ENCODE data around the gene CIB2. TPM values are rescaled to one million over a fixed set of nuclear protein-coding genes. Genes with fewer than 3 reads are reported as not detected.
A peak's percentile ranks its signal among the peaks of the same experiment; 100 is the strongest.

Gene CIB2
- total RNA-seq, 1 experiment from 2014 or later, result 43.2 TPM

- no CpG with 5 or more reads among the region's 10 CpGs for WGBS (ENCODE audit: extremely low coverage, insufficient read length, low lambda C conversion rate)
- Histone ChIP-seq H3K56ac (ENCODE audit: insufficient read length, low read depth, low read length) (no peak overlapping the region), H3K23me2 (ENCODE audit: insufficient read length, low read depth, low read length, poor library complexity, severe bottlenecking) (no peaks in the 10 kb centered on the region), H2AFZ (ENCODE audit: low read length) (no peak overlapping the region), H3K4me2 (ENCODE audit: insufficient read depth, insufficient read length, low read length) (no peak overlapping the region), H4K91ac (ENCODE audit: insufficient read length, low read depth, low read length) (no peak overlapping the region), H2BK15ac (ENCODE audit: low read depth, low read length) (no peak overlapping the region), H2AK5ac (ENCODE audit: insufficient read length, low read length) (no peak overlapping the region), H3K9me3 (ENCODE audit: control insufficient read depth, low read depth, low read length) (no peaks in the 10 kb centered on the region), H4K20me1 (ENCODE audit: control insufficient read depth, insufficient read depth, insufficient read length) (no peaks in the 10 kb centered on the region), H2BK12ac (ENCODE audit: insufficient read length, low read depth, low read length) (no peak overlapping the region), H3K9ac (ENCODE audit: extremely low read depth, insufficient read length, low read length) (no peak overlapping the region), H4K5ac (ENCODE audit: insufficient read length, low read depth, low read length) (no peak overlapping the region), H3K79me1 (ENCODE audit: insufficient read depth, low read depth, low read length, poor library complexity, severe bottlenecking) (no peaks in the 10 kb centered on the region), H2BK120ac (ENCODE audit: low read depth, low read length, poor library complexity, severe bottlenecking) (no peak overlapping the region), H3K14ac (ENCODE audit: insufficient read depth, low read length) (no peak overlapping the region), H3K79me2 (ENCODE audit: insufficient read depth, low read length) (no peaks in the 10 kb centered on the region), H3K27me3 (ENCODE audit: insufficient read depth, low read length) (no peaks in the 10 kb centered on the region), H4K8ac (replicated peaks; ENCODE audit: insufficient read length, low read depth, low read length) (no peak overlapping the region), H3K4me1 (ENCODE audit: insufficient read depth, low read length) (no peaks in the 10 kb centered on the region; the same call in 1 of the 2 replicates), H3K18ac (ENCODE audit: insufficient read length, low read depth, low read length) (no peak overlapping the region), H3K4ac (ENCODE audit: low read depth, low read length) (no peak overlapping the region), H3K27ac (ENCODE audit: insufficient read length, low read depth, low read length) (no peak overlapping the region), H2BK5ac (ENCODE audit: insufficient read length, low read length) (no peak overlapping the region), H3K23ac (ENCODE audit: insufficient read length, low read depth, low read length) (no peak overlapping the region), H2BK20ac (ENCODE audit: low read depth, low read length, poor library complexity, severe bottlenecking) (no peak overlapping the region), H3T11ph (ENCODE audit: low read length) (no peak overlapping the region)
- no peak for TF ChIP-seq CTCF (conservative IDR thresholded peaks at IDR 0.05)
- Mint-ChIP-seq H3K27ac (peak overlapping the region in 1 of 3 experiments; percentile 74; a peak in 2 of 7 replicates), H3K9me3 (no peaks in the 10 kb centered on the region), H3K4me1 (peaks cover 3 to 11% of the 10 kb centered on the region in 2 experiments; a peak in 2 of 4 replicates), H3K4me3 (no peak overlapping the region), H3K36me3 (ENCODE audit: insufficient read depth in 1 of 3, low read depth in 3 of 3) (peaks cover 0 to 6% (median under 1%) of the 10 kb centered on the region in 3 experiments; a peak in 4 of 7 replicates), H3K27me3 (ENCODE audit: low read depth) (no peaks in the 10 kb centered on the region)
- no peak for DNase-seq
Observed at GRCh38 chr15:78110916-78111475, 20.2 kb downstream of the CIB2 start.
